ENCODE results near the gene FGGY. TPM values are rescaled to one million over a fixed set of nuclear protein-coding genes. Genes with fewer than 3 reads are reported as not detected.

Gene FGGY
- total RNA-seq, 1 donor = 24.6 TPM

- Histone ChIP-seq H3K27me3 (ENCODE audit: insufficient read depth, low read length) (no peaks in the 10 kb centered on the region), H3K9me3 (ENCODE audit: low read depth, low read length) (no peaks in the 10 kb centered on the region), H2AFZ (ENCODE audit: low read length) (no peak overlapping the region), H3K4me2 (ENCODE audit: insufficient read depth, low read length) (no peak overlapping the region), H3K36me3 (ENCODE audit: insufficient read depth, low read length) (no peaks in the 10 kb centered on the region), H3K4me1 (ENCODE audit: insufficient read depth, low read length) (no peaks in the 10 kb centered on the region), H4K20me1 (ENCODE audit: insufficient read depth, low read length) (no peaks in the 10 kb centered on the region), H3K79me2 (ENCODE audit: insufficient read depth, low read length) (no peaks in the 10 kb centered on the region), H3K4me3 (ENCODE audit: insufficient read depth, low read length) (no peak overlapping the region), H3K27ac (ENCODE audit: low read depth, low read length) (no peak overlapping the region)
- DNase-seq (ENCODE audit: insufficient read length, low spot score, missing footprints) = no peak
- TF ChIP-seq CTCF (IDR thresholded peaks at IDR 0.05; ENCODE audit: extremely low read depth, low read depth, low read length) = no peak
Measured at GRCh38 chr1:59258412-59259032, 38.4 kb upstream of the FGGY start.

DNA sequence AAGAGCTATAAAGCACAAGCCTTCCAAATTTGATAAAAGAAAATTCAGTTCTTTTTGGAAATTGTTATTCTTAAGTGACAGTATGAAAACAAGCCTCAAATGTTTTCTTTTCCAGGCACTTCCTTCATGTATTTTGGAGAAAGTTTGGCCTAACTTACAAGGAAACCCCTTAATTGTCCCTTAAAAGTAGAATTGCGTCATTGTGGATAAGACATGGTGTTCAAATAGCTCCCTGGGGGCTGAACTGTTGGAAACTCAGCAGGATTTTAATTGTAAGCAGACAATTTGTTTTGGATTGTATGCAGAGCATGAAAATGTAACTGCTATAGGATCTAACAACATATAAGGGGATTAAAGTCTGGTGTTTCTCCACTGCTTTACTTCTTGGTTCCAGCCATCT lies 35.4 kb upstream of the FGGY start:
- DNase-seq (ENCODE audit: insufficient read length, low spot score, missing footprints) = no peak
- no peaks in the 10 kb centered on the region for H3K27me3 ChIP-seq (ENCODE audit: insufficient read depth, low read length)
- H3K27ac ChIP-seq (ENCODE audit: low read depth, low read length) = no peak overlapping the region
- H4K20me1 ChIP-seq (ENCODE audit: insufficient read depth, low read length) = no peaks in the 10 kb centered on the region
- no peaks in the 10 kb centered on the region for H3K9me3 ChIP-seq (ENCODE audit: low read depth, low read length)
- no peaks in the 10 kb centered on the region for H3K79me2 ChIP-seq (ENCODE audit: insufficient read depth, low read length)
- no peaks in the 10 kb centered on the region for H3K36me3 ChIP-seq (ENCODE audit: insufficient read depth, low read length)
- H2AFZ ChIP-seq (ENCODE audit: low read length) = no peak overlapping the region
- H3K4me1 ChIP-seq (ENCODE audit: insufficient read depth, low read length) = no peaks in the 10 kb centered on the region
- TF ChIP-seq CTCF (IDR thresholded peaks at IDR 0.05; ENCODE audit: extremely low read depth, low read depth, low read length) = no peak
- no peak overlapping the region for H3K4me3 ChIP-seq (ENCODE audit: insufficient read depth, low read length)
- H3K4me2 ChIP-seq (ENCODE audit: insufficient read depth, low read length) = no peak overlapping the region

GRCh38 chr1:59262631-59263030 lies 34.3 kb upstream of the FGGY start:
- Histone ChIP-seq H2AFZ (ENCODE audit: low read length) (no peak overlapping the region), H3K4me2 (ENCODE audit: insufficient read depth, low read length) (no peak overlapping the region), H3K4me1 (ENCODE audit: insufficient read depth, low read length) (no peaks in the 10 kb centered on the region), H3K4me3 (ENCODE audit: insufficient read depth, low read length) (no peak overlapping the region), H3K9me3 (ENCODE audit: low read depth, low read length) (no peaks in the 10 kb centered on the region), H3K79me2 (ENCODE audit: insufficient read depth, low read length) (no peaks in the 10 kb centered on the region), H4K20me1 (ENCODE audit: insufficient read depth, low read length) (no peaks in the 10 kb centered on the region), H3K27ac (ENCODE audit: low read depth, low read length) (no peak overlapping the region), H3K27me3 (ENCODE audit: insufficient read depth, low read length) (no peaks in the 10 kb centered on the region), H3K36me3 (ENCODE audit: insufficient read depth, low read length) (no peaks in the 10 kb centered on the region)
- no peak for DNase-seq (ENCODE audit: insufficient read length, low spot score, missing footprints)
- no peak for TF ChIP-seq CTCF (IDR thresholded peaks at IDR 0.05; ENCODE audit: extremely low read depth, low read depth, low read length)

DNA sequence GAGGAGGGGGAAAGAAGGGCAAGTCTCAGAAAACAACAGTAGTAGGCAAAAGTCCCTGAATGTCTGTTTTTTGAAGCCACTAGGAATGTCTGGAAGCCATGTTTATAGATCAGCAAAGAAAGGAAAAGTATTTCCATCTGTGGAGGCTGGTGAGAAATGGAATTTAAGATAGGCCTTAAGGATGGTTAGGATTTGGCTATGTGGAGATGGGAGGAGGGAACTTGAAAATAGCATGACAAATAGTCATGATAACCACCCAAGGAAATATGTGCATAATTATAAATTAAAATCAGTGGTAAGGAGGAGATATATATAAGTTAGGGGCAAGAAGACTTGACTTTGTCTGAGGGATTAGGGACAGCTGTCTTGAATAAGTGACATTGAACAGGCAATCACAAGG lies 33.8 kb upstream of the FGGY start:
- no peaks in the 10 kb centered on the region for H3K36me3 ChIP-seq (ENCODE audit: insufficient read depth, low read length)
- no peak for DNase-seq (ENCODE audit: insufficient read length, low spot score, missing footprints)
- no peak overlapping the region for H3K27ac ChIP-seq (ENCODE audit: low read depth, low read length)
- no peaks in the 10 kb centered on the region for H4K20me1 ChIP-seq (ENCODE audit: insufficient read depth, low read length)
- H3K27me3 ChIP-seq (ENCODE audit: insufficient read depth, low read length) = no peaks in the 10 kb centered on the region
- no peak for TF ChIP-seq CTCF (IDR thresholded peaks at IDR 0.05; ENCODE audit: extremely low read depth, low read depth, low read length)
- no peak overlapping the region for H2AFZ ChIP-seq (ENCODE audit: low read length)
- H3K9me3 ChIP-seq (ENCODE audit: low read depth, low read length) = no peaks in the 10 kb centered on the region
- no peak overlapping the region for H3K4me2 ChIP-seq (ENCODE audit: insufficient read depth, low read length)
- no peak overlapping the region for H3K4me3 ChIP-seq (ENCODE audit: insufficient read depth, low read length)
- no peaks in the 10 kb centered on the region for H3K4me1 ChIP-seq (ENCODE audit: insufficient read depth, low read length)
- no peaks in the 10 kb centered on the region for H3K79me2 ChIP-seq (ENCODE audit: insufficient read depth, low read length)

Measured in osteoblast (primary cell).